HG02970 (cell line): ENCODE results near the gene MEAK7.
"Not testable (repeated sequence)": the region's sequence is repeated elsewhere in the genome, so short reads cannot be mapped to it uniquely, and the experiment has no call there.

ENCODE experiments used
- ATAC-seq: cut with Tn5 transposase; IDR thresholded peaks from one replicate; pipeline ENCODE4 v1.9.1; 2021; ENCODE audit warnings: mild to moderate bottlenecking, moderate library complexity, moderate number of reproducible peaks; ENCODE audit not compliant: unreplicated experiment, low FRiP score

The MEAK7 gene

GRCh38 chr16:84535408-84535807 is 30.9 kb upstream of the MEAK7 start:
- ATAC-seq, result no peak

- ATAC-seq, result no peak
Observed at GRCh38 chr16:84534815-84535214, 30.4 kb upstream of the MEAK7 start.

- no peak for ATAC-seq
Observed at GRCh38 chr16:84532855-84533486, 28.5 kb upstream of the MEAK7 start.

- ATAC-seq, result no peak
Observed at GRCh38 chr16:84532291-84532724, 27.8 kb upstream of the MEAK7 start.

- no peak for ATAC-seq
Observed at GRCh38 chr16:84531671-84532111, 27.2 kb upstream of the MEAK7 start.

- ATAC-seq, result no peak
Observed at GRCh38 chr16:84530590-84530989, 26.1 kb upstream of the MEAK7 start.

- no peak for ATAC-seq
Observed at GRCh38 chr16:84529607-84530006, 25.1 kb upstream of the MEAK7 start.

GRCh38 chr16:84528322-84528721 is 23.9 kb upstream of the MEAK7 start:
- no peak for ATAC-seq

GRCh38 chr16:84527532-84528269 is 23.2 kb upstream of the MEAK7 start:
- ATAC-seq, result no peak

- no peak for ATAC-seq
Observed at GRCh38 chr16:84526794-84527531, 22.5 kb upstream of the MEAK7 start.

GRCh38 chr16:84524941-84525581 is 20.6 kb upstream of the MEAK7 start:
- ATAC-seq, result not testable (repeated sequence)

GRCh38 chr16:84524346-84524920 is 20.0 kb upstream of the MEAK7 start:
- ATAC-seq, result no peak

GRCh38 chr16:84521497-84521770 is 17.0 kb upstream of the MEAK7 start:
- no peak for ATAC-seq

GRCh38 chr16:84520725-84521496 is 16.5 kb upstream of the MEAK7 start:
- ATAC-seq, result no peak

GRCh38 chr16:84519855-84520254 is 15.4 kb upstream of the MEAK7 start:
- ATAC-seq, result no peak

- ATAC-seq, result no peak
Observed at GRCh38 chr16:84518804-84519341, 14.4 kb upstream of the MEAK7 start.

GRCh38 chr16:84518220-84518619 is 13.8 kb upstream of the MEAK7 start:
- ATAC-seq, result not testable (repeated sequence)

GRCh38 chr16:84517366-84517765 is 12.9 kb upstream of the MEAK7 start:
- ATAC-seq, result no peak

GRCh38 chr16:84514874-84515835 is 10.7 kb upstream of the MEAK7 start:
- ATAC-seq, result no peak
